A549 (cell line): ENCODE results near the gene MSANTD3.

Source experiments
- ESRRA ChIP-seq: fragments of 150-350 bp; IDR thresholded peaks from 2 replicates; pipeline ENCODE4 v1.6.1; 2014; ENCODE audit warnings: mild to moderate bottlenecking, low read length, borderline replicate concordance
- PHF8 ChIP-seq: fragments of 200-600 bp; sonication (generic); IDR thresholded peaks from 2 replicates; pipeline ENCODE4 v1.6.1; 2016; ENCODE audit warnings: low read depth, mild to moderate bottlenecking, antibody characterized with exemption, moderate library complexity, borderline replicate concordance
- POLR2A ChIP-seq: IDR thresholded peaks from 2 replicates; pipeline ENCODE4 v1.6.1; 2012; ENCODE audit warnings: mild to moderate bottlenecking, low read length
- POLR2AphosphoS2 ChIP-seq: conservative IDR thresholded peaks from 2 replicates; pipeline ENCODE4 v1.6.1; 2012; ENCODE audit warnings: low read length, improper control_type of control experiment, inconsistent platforms
- TF ChIP-seq, protein P1 (sequence below): fragments of >200 bp; sonication (Bioruptor Twin); formaldehyde crosslinking; IDR thresholded peaks from 3 replicates; pipeline ENCODE4 v1.5.1; 2016

DNA sequence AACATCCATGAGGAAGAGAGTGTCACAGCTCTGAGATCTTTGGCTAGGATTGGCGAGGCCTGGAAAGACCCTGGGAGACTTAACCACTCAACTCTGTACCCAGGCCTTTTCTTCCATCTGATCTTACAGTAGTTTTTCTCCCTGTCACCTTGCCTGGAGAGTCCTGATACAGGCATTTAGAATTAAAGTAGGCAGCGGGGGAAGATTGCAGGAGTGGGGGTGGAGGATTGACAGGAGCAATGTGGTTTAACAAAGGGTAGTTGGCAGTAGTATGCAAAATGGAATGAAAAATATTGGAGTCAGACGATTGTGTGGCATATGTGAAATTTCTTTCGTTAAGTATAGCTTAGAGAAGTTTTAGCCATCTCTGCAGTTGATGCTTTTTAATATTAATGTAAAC is 62.9 kb downstream of the MSANTD3 start:
- no peak for TF ChIP-seq ESRRA
- TF ChIP-seq, protein P1, sequence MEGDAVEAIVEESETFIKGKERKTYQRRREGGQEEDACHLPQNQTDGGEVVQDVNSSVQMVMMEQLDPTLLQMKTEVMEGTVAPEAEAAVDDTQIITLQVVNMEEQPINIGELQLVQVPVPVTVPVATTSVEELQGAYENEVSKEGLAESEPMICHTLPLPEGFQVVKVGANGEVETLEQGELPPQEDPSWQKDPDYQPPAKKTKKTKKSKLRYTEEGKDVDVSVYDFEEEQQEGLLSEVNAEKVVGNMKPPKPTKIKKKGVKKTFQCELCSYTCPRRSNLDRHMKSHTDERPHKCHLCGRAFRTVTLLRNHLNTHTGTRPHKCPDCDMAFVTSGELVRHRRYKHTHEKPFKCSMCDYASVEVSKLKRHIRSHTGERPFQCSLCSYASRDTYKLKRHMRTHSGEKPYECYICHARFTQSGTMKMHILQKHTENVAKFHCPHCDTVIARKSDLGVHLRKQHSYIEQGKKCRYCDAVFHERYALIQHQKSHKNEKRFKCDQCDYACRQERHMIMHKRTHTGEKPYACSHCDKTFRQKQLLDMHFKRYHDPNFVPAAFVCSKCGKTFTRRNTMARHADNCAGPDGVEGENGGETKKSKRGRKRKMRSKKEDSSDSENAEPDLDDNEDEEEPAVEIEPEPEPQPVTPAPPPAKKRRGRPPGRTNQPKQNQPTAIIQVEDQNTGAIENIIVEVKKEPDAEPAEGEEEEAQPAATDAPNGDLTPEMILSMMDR, result no peak
- TF ChIP-seq POLR2A, result no peak
- TF ChIP-seq POLR2AphosphoS2, result no peak
- no peak for TF ChIP-seq PHF8
